Lower lobe of right lung (tissue), 2 donors: ENCODE measurements around the gene SLC27A5. TPM values are rescaled to one million over a fixed set of nuclear protein-coding genes. Genes with fewer than 3 reads are reported as not detected.
A peak's percentile ranks its signal among the peaks of the same experiment; 100 is the strongest.

Source experiments
- ATAC-seq, 2 donors: fragments of 200-7000 bp; cut with Tn5 transposase; one replicate each; pipeline ENCODE4 v1.9.1; 2020 to 2022; ENCODE audit warnings: mild to moderate bottlenecking in 2 of 2, moderate library complexity in 2 of 2
- DNase-seq: peaks from one replicate; pipeline ENCODE4 v3.0.0-alpha.2; 2020
- H3K27ac ChIP-seq: fragments of 200-600 bp; one replicate; pipeline ENCODE4 v1.8.0; 2022
- H3K27me3 ChIP-seq: fragments of 200-600 bp; one replicate; pipeline ENCODE4 v1.8.0; 2022; ENCODE audit warnings: low read depth
- H3K36me3 ChIP-seq: fragments of 200-600 bp; one replicate; pipeline ENCODE4 v1.8.0; 2022; ENCODE audit warnings: mild to moderate bottlenecking
- H3K4me1 ChIP-seq: fragments of 200-600 bp; one replicate; pipeline ENCODE4 v1.8.0; 2022
- H3K4me3 ChIP-seq: fragments of 200-600 bp; one replicate; pipeline ENCODE4 v1.8.0; 2022; ENCODE audit warnings: mild to moderate bottlenecking
- H3K9me3 ChIP-seq: fragments of 200-600 bp; one replicate; pipeline ENCODE4 v1.8.0; 2022
- CTCF ChIP-seq: fragments of 200-600 bp; IDR thresholded peaks from one replicate; pipeline ENCODE4 v1.8.0; 2022; ENCODE audit warnings: antibody characterized with exemption, mild to moderate bottlenecking
- intact Hi-C: fragments of 100-400 bp; cut with DNase I; formaldehyde crosslinking; loops from one replicate; pipeline ENCODE4 v1.11.0; 2022
- total RNA-seq: library from RNA; stranded (reverse); fragmentation: NEBNext Ultra II Directional; extraction: Animal tissue kit (Norgen Biotek cat#: 25700); gene quantifications from one replicate; pipeline ENCODE4 v1.2.1, GENCODE V29; 2021
- donor health status: DM: no; HTN: yes; CAD: no; lungs with severe emphysema.

Gene SLC27A5
- total RNA-seq, 1 donor from 2014 or later: 6.6 TPM

- Histone ChIP-seq H3K4me3 (no peak overlapping the region), H3K27me3 (no peaks in the 10 kb centered on the region), H3K36me3 (peaks cover 72% of the 10 kb centered on the region), H3K27ac (no peak overlapping the region), H3K4me1 (peaks cover 26% of the 10 kb centered on the region), H3K9me3 (no peaks in the 10 kb centered on the region)
- DNase-seq: no peak
- no peak for ATAC-seq
- intact Hi-C loops: no loop called here
- TF ChIP-seq CTCF: no peak
Observed at GRCh38 chr19:58547323-58548312, 35.8 kb upstream of the SLC27A5 start.

DNA sequence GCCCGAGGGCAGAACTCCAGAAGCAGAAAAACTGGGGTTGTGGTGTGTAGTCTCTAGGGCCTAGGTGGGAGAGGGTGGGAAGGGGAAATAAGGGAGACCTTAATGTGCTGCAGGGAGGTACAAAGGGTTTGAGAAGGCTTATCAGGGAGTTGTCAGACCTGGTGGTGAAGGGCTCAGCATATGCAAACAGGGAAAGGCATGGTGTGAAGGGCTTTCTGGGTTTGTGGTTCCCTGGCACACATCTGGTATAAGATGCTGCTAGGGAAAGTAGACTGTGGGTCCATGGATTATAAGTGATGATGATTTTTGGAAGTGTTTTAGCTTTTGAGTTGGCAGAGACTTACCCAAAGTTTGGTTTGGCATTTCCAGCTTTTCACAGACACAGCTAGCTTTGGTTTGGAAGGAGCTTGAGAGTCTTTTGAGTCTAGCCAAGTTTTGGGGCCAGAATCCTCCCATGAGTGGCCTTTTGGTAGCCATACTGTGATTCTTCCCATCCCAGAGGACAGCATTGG lies 34.3 kb upstream of the SLC27A5 start:
- H3K36me3 ChIP-seq: peaks cover 56% of the 10 kb centered on the region
- H3K27ac ChIP-seq: no peak overlapping the region
- DNase-seq (no peak), ATAC-seq (no peak)
- TF ChIP-seq CTCF: no peak
- no peaks in the 10 kb centered on the region for H3K27me3 ChIP-seq
- intact Hi-C loops: no loop called here
- peaks cover 26% of the 10 kb centered on the region for H3K4me1 ChIP-seq
- H3K9me3 ChIP-seq: no peaks in the 10 kb centered on the region
- peak overlapping the region; percentile 79 for H3K4me3 ChIP-seq

- Histone ChIP-seq H3K36me3 (peaks cover 50% of the 10 kb centered on the region), H3K27ac (peak overlapping the region; percentile 44), H3K4me1 (peaks cover 26% of the 10 kb centered on the region), H3K9me3 (no peaks in the 10 kb centered on the region), H3K27me3 (no peaks in the 10 kb centered on the region), H3K4me3 (peak overlapping the region; percentile 79)
- no peak for ATAC-seq
- no peak for DNase-seq
- intact Hi-C loops: no loop called here
- no peak for TF ChIP-seq CTCF
Observed at GRCh38 chr19:58545286-58546018, 33.7 kb upstream of the SLC27A5 start.

GRCh38 chr19:58544591-58545285 lies 32.9 kb upstream of the SLC27A5 start:
- peak; percentile 63 for DNase-seq
- intact Hi-C loops: no loop called here
- H3K9me3 ChIP-seq: no peaks in the 10 kb centered on the region
- H3K27me3 ChIP-seq: no peaks in the 10 kb centered on the region
- peaks cover 43% of the 10 kb centered on the region for H3K36me3 ChIP-seq
- H3K4me3 ChIP-seq: peak overlapping the region; percentile 79
- H3K27ac ChIP-seq: peak overlapping the region; percentile 99
- no peak for TF ChIP-seq CTCF
- peak; percentile 44 to 45 for ATAC-seq
- peaks cover 26% of the 10 kb centered on the region for H3K4me1 ChIP-seq
